Stimulated activated CD8-positive, alpha-beta memory T cell treated with anti-CD3 and anti-CD28 coated beads, Interleukin-7, amount 100 ng/mL, for 48 hours (primary cell): ENCODE data around the gene CD151.
A peak's percentile ranks its signal among the peaks of the same experiment; 100 is the strongest.

Experiments
- DNase-seq, 2 donors: peaks; one replicate each; pipeline ENCODE4 v3.0.0-alpha.2; 2020; ENCODE audit warnings: low read depth in 1 of 2; ENCODE audit errors: extremely low read depth in 1 of 2

The CD151 gene

GRCh38 chr11:841981-842369 is 9.2 kb downstream of the CD151 start:
- no peak for DNase-seq

- DNase-seq, result peak; percentile 75 to 76
These were observed 9.7 kb downstream of the CD151 start, which contains the start of the genes POLR2L and TSPAN4 for GRCh38 chr11:842370-843002. Gene POLR2L (minus strand): TSS chr11:842529. CDS start chr11:842508, 21 bp downstream. Gene TSPAN4 (plus strand): TSS chr11:842852. CDS start chr11:850305, 7,453 bp downstream.

- DNase-seq, result no peak
These were observed 10.5 kb downstream of the CD151 start for GRCh38 chr11:843086-843734.

GRCh38 chr11:843818-844692 is 11.3 kb downstream of the CD151 start:
- DNase-seq, result no peak

- no peak for DNase-seq
These were observed 12.2 kb downstream of the CD151 start for GRCh38 chr11:844693-845644.

- DNase-seq, result no peak
These were observed 13.2 kb downstream of the CD151 start for GRCh38 chr11:845872-846495.

- no peak for DNase-seq
These were observed 13.8 kb downstream of the CD151 start for GRCh38 chr11:846496-847098.

GRCh38 chr11:847876-848275 is 15.1 kb downstream of the CD151 start:
- no peak for DNase-seq

GRCh38 chr11:848380-848931 is 15.7 kb downstream of the CD151 start:
- DNase-seq, result no peak

- no peak for DNase-seq
These were observed 16.5 kb downstream of the CD151 start for GRCh38 chr11:849104-849824.

- no peak for DNase-seq
These were observed 17.4 kb downstream of the CD151 start for GRCh38 chr11:849951-850774.

GRCh38 chr11:850775-851763 is 18.3 kb downstream of the CD151 start:
- no peak for DNase-seq

GRCh38 chr11:852762-853161 is 20.0 kb downstream of the CD151 start:
- no peak for DNase-seq

GRCh38 chr11:853682-854448 is 21.1 kb downstream of the CD151 start:
- no peak for DNase-seq

- DNase-seq, result no peak
These were observed 22.0 kb downstream of the CD151 start for GRCh38 chr11:854601-855329.
